HEK293T (cell line): ENCODE measurements around the gene AOAH.

Source experiments
- ARNT ChIP-seq: fragments of 450-650 bp; IDR thresholded peaks from 2 replicates; pipeline ENCODE4 v1.6.1; 2017; ENCODE audit warnings: mild to moderate bottlenecking
- BHLHE40 ChIP-seq: fragments of 450-650 bp; IDR thresholded peaks from 2 replicates; pipeline ENCODE4 v1.6.1; 2016; ENCODE audit warnings: mild to moderate bottlenecking, moderate library complexity, borderline replicate concordance
- CTBP1 ChIP-seq: fragments of 450-650 bp; IDR thresholded peaks from 2 replicates; pipeline ENCODE4 v1.6.1; 2016; ENCODE audit warnings: borderline replicate concordance
- FOXK2 ChIP-seq: fragments of 450-650 bp; IDR thresholded peaks from 2 replicates; pipeline ENCODE4 v1.6.1; 2016; ENCODE audit warnings: mild to moderate bottlenecking
- FOXM1 ChIP-seq: fragments of 450-650 bp; IDR thresholded peaks from 2 replicates; pipeline ENCODE4 v1.6.1; 2017; ENCODE audit warnings: mild to moderate bottlenecking, borderline replicate concordance
- HDGF ChIP-seq: fragments of 450-650 bp; IDR thresholded peaks from 2 replicates; pipeline ENCODE4 v1.6.1; 2017; ENCODE audit warnings: antibody characterized with exemption, borderline replicate concordance
- NFRKB ChIP-seq: fragments of 450-650 bp; IDR thresholded peaks from 2 replicates; pipeline ENCODE4 v1.6.1; 2016; ENCODE audit warnings: mild to moderate bottlenecking, moderate library complexity
- PKNOX1 ChIP-seq: fragments of 450-650 bp; IDR thresholded peaks from 2 replicates; pipeline ENCODE4 v1.6.1; 2016
- TARDBP ChIP-seq: fragments of 450-650 bp; IDR thresholded peaks from 2 replicates; pipeline ENCODE4 v1.6.1; 2016

GRCh38 chr7:36522453-36523007 is 201.8 kb downstream of the AOAH start:
- TF ChIP-seq CTBP1 (no peak), NFRKB (no peak), FOXK2 (no peak), PKNOX1 (no peak), HDGF (no peak), BHLHE40 (no peak), ARNT (no peak), TARDBP (no peak), FOXM1 (no peak)
